GM19099 (cell line): ENCODE measurements around the gene NUMA1.

ENCODE experiments used
- POLR2A ChIP-seq: IDR thresholded peaks from 3 replicates; pipeline ENCODE4 v1.6.1; 2011; ENCODE audit warnings: low read depth; ENCODE audit not compliant: insufficient read length; ENCODE audit errors: extremely low read depth

NUMA1 gene

DNA sequence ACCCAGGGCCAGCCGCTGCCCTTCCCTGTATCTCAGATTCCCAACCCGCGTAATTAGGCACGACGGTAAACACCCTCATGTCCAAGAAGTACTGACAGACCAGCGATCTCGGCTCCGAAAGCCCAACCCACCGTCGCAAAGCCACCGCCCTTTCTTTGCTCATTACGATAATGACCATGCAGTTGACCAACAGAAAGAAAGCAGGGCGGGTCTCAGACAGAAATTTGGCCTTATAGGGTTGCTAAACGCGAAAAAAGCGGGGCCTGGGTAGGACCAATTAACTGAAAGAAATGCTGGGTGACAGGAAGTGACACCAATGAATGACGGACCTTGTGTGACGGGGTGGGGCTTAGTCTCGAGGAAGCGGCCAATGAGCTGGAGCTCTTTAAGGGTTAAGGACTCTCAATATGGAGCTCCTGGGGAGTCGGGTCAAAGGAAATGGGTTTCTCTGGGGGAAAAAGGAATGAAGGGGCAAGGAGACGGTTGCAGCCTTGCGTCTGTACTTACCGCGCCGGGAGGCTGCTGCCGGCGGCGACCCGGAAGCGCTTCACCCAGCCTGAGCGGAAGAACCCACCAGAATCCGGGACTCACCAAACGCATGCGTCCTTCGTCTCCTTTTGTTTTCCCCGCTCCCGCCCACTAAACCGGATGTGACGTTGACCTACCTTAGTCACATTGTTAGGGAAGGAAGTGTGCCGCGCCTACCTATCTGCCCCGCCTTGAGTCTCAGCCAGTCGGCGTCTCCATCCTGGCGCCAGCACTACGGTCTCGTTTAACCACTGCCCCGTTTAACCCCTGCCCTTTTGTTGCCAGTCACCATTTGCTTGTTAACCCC is 32.0 kb upstream of the NUMA1 start, which contains the start of gene ANAPC15:
TSS of gene ANAPC15 (minus strand) at position 553 of the 835 bp plus-strand sequence. CDS start 1,419 bp downstream, outside the sequence.
- TF ChIP-seq POLR2A, result peak; percentile 98

DNA sequence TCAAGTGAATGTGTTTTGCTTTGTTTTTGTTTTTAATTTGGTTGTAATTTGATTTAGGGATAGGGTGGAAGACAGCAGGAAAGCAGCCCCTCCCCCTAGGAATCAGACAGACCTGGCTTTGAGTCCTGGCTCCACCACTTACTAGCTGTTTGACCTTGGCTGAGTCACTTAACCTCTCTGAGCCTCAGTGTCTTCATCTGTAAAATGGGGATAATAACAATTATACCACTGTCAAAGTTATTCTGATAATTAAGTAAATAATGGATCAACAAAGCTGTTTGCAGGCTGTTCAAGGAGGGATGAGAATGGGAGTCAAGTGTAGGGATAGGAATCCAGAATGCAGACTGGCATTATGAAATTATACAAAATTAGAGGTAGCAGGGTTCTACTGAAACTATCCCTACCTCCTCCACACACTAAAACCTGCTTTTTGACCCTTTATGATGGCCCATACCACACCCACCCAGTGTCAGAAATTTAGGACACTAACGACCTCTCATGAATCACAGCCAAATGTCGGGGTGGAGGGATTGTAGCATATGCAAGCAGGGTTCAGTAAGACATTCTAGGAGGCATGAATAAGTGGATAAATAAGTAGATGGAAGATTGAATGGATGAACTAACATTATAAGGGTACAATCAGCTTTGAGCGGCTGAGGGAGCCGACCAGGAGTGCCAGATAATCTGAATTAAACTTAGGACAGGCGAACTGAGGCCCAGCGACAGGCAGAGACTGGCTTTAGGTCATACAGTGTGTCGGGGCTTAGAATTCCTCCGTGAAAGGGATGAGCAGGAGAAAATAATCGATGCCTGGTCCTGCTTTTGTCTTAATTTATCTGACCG is 31.2 kb upstream of the NUMA1 start:
- TF ChIP-seq POLR2A, result no peak

DNA sequence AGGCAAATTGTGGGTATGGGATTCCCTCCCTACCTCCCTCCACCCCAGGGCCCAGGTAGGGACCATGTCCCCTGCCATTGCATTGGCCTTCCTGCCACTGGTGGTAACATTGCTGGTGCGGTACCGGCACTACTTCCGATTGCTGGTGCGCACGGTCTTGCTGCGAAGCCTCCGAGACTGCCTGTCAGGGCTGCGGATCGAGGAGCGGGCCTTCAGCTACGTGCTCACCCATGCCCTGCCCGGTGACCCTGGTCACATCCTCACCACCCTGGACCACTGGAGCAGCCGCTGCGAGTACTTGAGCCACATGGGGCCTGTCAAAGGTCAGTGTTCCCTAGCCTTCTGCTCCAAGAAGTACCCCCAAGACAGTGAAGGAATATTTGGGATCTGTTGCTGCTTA is 25.5 kb upstream of the NUMA1 start, which contains the start of gene TOMT:
TSS of gene TOMT (plus strand) at position 37 of the 400 bp plus-strand sequence. CDS start at position 65, 28 bp downstream.
- TF ChIP-seq POLR2A, result no peak

DNA sequence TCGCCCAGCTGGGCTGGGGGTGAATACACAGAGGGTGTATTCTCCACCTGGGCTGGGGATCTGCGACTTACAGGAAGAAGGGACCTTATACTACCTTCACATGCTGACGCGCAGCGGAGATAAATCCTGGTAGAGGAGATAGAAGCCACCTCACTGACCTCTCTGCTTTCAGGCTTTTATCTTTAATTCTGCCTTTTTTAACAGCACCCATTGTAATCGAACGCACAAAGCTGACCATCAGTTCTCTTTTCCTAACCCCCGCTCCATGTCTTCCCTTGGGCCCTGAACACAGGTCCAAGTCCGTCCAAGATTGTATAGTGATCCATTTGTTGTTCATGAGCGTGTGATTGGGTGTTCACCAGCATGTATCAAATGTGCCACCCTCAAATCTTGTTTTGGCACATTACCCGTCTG is 23.4 kb upstream of the NUMA1 start:
- TF ChIP-seq POLR2A, result no peak

DNA sequence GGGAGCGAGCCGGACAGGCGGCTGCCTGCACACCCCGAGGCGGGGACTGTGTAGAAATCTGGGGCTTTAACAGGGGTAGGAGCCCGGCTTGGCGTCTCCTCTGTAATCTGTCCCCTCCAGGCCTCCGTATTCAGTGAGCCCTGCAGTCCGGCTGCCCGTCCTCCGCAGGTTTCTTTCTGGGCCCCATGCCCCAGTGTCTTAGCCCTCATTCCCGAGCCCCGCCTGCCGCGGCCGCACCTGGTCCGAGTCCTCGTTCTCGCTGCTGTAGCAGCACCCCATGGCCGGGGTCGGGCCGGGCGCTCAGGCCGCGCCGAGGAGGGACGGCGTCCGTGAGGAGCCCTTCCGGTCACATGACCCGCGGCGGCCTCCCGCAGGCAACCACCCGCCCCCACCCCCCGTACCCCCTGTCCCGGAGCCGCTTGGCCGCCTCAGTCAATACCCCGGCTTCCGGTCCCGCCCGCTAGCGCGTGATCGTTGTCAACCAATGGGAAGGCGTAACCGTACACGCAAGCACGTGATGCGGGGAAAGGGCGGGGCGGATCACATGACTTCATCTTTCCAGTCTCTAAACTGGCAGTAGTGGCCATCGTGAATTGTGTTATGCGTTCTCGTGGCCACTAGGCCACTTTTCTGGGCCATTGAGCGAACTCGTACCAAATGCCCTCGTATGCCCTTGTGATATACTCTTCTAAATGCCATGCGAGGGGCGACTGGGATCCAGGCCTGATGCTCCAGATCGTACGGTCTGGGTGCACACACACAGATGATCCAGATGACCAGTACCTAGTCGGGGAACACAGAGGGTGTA is 22.8 kb upstream of the NUMA1 start, which contains the start of gene LAMTOR1:
TSS of gene LAMTOR1 (minus strand) at position 352 of the 808 bp plus-strand sequence. CDS start at position 279, 73 bp downstream.
- peak; percentile 95 for TF ChIP-seq POLR2A

DNA sequence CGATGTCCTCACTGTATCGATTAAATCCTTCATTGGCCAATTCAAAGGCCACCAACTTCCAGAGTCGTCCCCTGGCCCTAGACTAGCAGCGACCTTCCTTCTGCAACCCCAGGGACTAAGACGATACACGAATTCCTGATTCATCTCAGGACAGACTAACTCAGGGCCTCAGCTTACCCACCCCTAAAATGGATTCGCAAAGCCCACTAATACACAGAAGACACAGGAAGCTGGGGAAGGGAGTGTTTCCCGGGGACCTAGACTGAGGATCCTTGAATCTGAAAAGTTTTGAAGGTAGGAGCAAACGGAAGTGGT is 22.2 kb upstream of the NUMA1 start:
- TF ChIP-seq POLR2A, result no peak

DNA sequence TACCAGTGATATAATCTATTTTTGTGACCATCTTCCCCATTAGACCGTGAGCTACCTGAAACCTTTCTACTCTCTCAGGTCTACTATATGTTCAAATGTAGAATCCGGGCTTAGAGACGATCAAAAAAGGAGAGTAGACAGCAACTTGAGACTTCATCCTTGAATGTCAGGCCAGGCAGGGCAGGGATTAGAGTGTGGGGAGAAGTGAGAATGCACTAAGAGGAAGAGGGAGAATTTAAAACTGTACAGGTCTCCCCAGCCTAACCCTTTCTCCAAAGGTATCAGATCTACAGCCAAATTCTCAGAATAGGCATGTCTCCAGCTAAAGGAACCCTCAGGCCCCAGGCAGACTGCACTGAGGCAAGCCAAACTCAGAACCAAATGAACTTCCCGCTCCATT is 21.8 kb upstream of the NUMA1 start:
- no peak for TF ChIP-seq POLR2A

DNA sequence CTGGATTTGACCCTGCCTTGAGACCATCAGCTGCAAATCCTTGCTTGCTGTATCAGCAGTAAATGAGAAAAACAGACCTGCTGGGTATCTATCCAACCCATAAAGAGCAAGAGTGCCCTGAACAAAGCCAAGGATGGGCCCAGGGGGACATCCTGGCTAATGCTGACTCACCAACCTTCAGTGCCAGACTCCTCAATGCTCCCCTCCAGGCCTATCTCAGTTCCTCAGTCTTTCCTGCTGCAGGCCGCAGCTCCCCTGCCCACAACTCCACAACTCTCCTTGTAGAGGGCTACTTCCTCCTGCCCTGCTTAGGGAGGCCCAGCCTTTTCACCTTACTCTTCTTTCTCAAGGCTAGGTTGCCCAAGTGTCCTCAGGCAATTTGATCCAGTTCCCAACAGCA is 20.1 kb upstream of the NUMA1 start:
- no peak for TF ChIP-seq POLR2A

DNA sequence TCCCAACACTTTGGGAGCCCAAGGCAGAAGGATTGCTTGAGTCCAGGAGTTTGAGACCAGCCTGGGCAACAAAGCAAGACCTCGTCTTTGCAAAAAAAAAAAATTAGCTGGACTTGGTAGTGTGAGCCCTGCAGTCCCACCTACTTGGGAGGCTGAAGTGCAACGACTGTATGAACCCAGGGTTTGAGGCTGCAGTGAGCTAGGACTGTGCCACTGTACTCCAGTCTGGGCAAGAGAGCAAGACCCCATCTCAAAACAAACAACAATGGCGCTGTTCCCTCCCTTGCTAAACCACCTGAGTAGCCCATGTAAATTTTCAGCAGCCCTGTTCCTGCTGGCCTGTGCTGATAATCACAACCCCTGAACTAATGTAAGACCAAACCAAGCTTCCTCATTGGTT is 19.7 kb upstream of the NUMA1 start:
- TF ChIP-seq POLR2A, result no peak

DNA sequence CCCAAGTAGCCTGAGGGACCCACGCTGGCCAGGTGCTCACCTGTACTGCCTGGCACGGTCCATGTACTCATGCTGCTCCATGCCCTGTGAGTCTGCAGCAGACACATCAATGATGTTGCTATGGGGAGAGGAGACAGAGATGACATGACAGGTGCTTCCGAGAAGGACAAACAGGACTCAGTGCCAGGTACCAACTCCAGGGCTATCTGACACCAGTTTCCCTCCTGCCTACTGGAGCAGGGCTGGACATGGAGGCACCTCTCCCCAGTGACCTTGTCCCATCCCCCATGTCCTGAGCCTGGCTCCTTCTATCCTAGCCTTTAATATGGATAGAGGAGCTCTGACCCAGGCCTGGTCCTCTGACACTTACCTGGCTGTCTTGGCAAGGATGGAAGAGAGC is 18.4 kb upstream of the NUMA1 start:
- no peak for TF ChIP-seq POLR2A

DNA sequence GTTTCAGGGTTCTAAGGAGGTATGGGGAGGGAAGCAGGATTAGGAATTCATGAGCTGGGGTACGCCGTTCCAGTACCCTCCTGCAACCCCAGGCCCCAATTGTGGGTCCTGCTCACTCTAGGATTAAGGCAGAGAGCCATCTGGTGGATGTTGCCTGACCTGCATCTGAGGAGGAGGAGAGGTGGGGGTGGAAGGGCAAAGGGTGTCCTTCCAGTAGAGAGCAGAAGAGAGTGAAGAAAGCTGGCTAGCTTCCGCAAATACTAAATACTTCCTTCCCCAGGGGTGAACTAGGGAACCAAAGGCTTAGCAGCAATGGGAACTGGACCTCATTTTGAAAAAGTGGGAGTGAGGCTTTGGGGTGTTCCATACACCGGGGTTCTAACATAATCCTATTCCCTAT is 10.9 kb upstream of the NUMA1 start:
- TF ChIP-seq POLR2A, result no peak

DNA sequence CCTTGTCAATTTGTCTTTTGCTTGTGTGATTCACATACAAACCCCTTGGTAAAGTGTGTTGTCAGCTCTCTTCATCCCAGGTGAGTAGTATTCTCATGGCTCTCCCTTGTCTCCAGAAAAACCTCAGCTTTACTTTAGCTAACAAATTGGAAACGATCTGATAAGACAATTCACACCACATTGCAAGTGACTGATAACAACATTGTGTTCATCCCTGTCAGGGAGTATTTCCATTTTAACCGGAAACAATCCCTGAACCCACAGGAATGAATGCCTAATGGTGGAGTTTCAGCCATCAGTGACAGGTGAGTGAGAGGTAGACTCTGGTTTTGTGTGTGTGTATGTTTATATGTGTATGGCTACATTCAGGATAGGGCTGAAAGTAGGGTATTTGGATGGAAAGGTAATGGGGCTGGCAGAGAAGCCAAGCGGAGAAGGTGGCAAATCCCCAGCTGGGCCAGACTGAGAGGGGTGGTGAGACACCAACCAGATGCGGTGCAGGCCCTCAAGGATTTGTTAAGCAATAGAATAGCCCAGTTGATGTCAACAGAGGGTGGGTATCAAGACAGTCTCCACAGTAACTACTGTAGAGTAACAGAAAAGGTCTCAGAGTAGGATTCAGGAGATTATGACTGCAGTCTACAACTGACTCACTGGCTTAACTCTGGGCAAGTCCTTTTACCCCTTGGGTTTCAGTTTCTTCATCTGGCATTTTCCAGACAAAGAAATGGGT is 7.9 kb upstream of the NUMA1 start:
- no peak for TF ChIP-seq POLR2A

DNA sequence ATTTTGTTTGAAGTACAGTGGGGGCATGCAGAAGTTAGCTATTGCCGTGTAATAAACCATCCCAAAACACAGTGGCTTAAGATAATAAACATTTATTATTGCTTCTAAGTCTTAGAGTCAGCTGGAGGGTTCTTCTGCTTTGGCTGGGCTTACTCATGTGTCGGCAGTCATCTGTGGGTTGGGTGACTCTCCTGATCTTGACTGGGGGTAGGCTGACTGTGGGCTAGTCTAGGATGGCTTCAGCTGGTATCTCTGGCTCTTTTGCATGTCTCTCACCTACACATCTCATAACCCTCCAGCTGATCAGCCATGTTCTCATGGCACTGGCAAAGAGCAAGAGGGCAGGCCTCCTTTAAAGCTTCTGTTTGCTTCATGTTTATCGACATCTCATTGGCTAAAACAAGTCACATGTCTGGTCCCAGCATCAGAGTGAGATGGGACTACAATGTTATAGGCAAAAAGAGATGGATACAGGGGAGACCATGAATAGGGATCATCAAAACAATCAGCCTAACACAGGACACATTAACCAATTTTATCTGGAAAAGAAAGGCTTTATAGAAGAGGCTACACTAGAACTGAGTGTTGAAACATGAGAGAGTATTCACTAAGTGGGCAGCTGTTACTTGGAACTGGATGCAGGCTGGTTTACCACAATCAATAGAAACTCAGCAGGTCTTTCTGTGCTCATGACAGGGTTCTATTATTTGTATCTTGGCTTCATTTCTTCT is 5.4 kb upstream of the NUMA1 start:
- TF ChIP-seq POLR2A, result no peak

DNA sequence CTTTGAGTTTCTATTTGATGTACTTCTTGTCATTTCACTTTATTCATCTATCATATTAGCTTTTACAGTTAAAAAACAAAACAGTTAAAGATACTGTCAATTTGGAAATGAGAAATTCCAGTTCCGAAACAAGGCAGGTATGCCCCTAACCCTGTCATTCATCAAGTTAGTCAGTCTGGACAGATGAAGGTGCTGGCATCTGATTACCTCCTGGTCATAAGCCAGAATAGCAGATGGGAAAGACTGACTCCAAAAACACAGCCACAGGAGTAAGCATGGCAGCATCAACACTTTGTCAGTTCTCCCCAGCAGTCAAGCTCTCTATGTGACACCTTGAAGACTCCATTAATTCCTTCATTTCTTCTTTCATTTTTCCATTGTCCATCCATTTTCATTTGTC is 4.6 kb upstream of the NUMA1 start:
- TF ChIP-seq POLR2A, result no peak

DNA sequence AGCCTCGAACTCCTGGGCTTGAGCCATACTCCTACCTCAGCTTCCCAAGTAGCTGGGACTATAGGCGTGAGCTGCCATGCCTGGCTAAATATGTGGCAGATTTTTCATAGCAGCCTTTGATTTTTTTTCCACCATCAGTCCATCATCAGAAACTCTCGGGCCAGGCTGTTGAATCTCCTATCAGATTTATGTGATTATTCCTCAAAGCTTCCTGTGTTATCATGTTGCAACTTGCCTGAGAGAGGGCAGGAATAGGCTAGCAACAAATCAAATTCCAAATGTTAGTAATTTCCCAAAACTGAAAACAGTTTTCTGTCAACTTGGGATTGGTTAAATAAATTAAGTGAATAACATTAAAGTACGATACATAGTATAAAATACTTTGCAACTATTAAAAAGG is 3.7 kb upstream of the NUMA1 start:
- TF ChIP-seq POLR2A, result no peak
